Activated CD8-positive, alpha-beta memory T cell treated with anti-CD3 and anti-CD28 coated beads for 1 hour (primary cell): ENCODE data around the gene GRIA1.
"Not testable (repeated sequence)": the region's sequence is repeated elsewhere in the genome, so short reads cannot be mapped to it uniquely, and the experiment has no call there.

Experiments used
- DNase-seq, 2 donors: peaks; one replicate each; pipeline ENCODE4 v3.0.0-alpha.2; 2020; ENCODE audit warnings: low read depth in 1 of 2; ENCODE audit errors: extremely low read depth in 1 of 2

Gene GRIA1

GRCh38 chr5:153816870-153817269, 326.4 kb downstream of the GRIA1 start:
- DNase-seq, result no peak

GRCh38 chr5:153818626-153819025, 328.2 kb downstream of the GRIA1 start:
- DNase-seq, result no peak

GRCh38 chr5:153823036-153823435, 332.6 kb downstream of the GRIA1 start:
- no peak for DNase-seq

GRCh38 chr5:153824909-153825308, 334.4 kb downstream of the GRIA1 start:
- DNase-seq, result no peak

GRCh38 chr5:153827397-153827796, 336.9 kb downstream of the GRIA1 start:
- DNase-seq, result no peak

- DNase-seq, result no peak
Measured at GRCh38 chr5:153829510-153830065, 339.1 kb downstream of the GRIA1 start.

- no peak for DNase-seq
Measured at GRCh38 chr5:153831973-153832372, 341.5 kb downstream of the GRIA1 start.

GRCh38 chr5:153835891-153836515, 345.5 kb downstream of the GRIA1 start:
- DNase-seq, result no peak

- not testable (repeated sequence) for DNase-seq
Measured at GRCh38 chr5:153849303-153850113, 359.0 kb downstream of the GRIA1 start.

GRCh38 chr5:153860195-153860886, 369.9 kb downstream of the GRIA1 start:
- no peak for DNase-seq

- not testable (repeated sequence) for DNase-seq
Measured at GRCh38 chr5:153862906-153863305, 372.4 kb downstream of the GRIA1 start.
